ENCODE data around the gene COPS7A.

The COPS7A gene

DNA sequence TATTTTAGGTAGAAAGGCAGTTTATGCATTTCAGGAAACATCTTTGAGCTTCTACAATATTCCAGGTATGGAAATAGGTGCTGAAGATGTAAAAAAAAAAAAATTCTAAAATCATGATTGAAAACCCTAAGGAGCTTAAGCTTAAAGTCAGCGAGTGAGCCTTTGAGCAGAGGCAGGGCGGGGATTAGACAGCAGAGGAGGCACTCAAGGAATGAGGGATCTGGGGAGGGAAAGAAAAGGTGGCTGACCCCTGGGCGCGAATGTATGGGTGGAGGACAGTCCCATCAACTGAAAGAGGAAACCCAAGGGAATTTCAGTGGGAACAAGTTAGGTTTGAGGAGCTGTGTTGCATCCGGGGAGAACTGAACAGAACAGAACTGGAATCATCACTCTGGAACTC lies 35.9 kb downstream of the COPS7A start:
- ATAC-seq (ENCODE audit: insufficient read depth, low read depth), result no peak
- DNase-seq, result no peak
- no peak overlapping the region for H3K9ac ChIP-seq (ENCODE audit: low read depth, low read length)
- no peak overlapping the region for H3K4me2 ChIP-seq (ENCODE audit: insufficient read depth, low read length)
- no peaks in the 10 kb centered on the region for H4K20me1 ChIP-seq (ENCODE audit: insufficient read depth, low read length)
- peaks cover 31% of the 10 kb centered on the region for H3K27me3 ChIP-seq (ENCODE audit: insufficient read depth, low read length, poor library complexity)
- H3K4me1 ChIP-seq (ENCODE audit: insufficient read depth, low read length), result peaks cover 8% of the 10 kb centered on the region
- no peak overlapping the region for H3K4me3 ChIP-seq (ENCODE audit: low read depth in 1 of 2, low read length in 2 of 2)
- TF ChIP-seq EZH2 (IDR thresholded peaks at IDR 0.05; ENCODE audit: borderline replicate concordance, low read depth, low read length, severe bottlenecking), result no peak
- TF ChIP-seq, protein P1, sequence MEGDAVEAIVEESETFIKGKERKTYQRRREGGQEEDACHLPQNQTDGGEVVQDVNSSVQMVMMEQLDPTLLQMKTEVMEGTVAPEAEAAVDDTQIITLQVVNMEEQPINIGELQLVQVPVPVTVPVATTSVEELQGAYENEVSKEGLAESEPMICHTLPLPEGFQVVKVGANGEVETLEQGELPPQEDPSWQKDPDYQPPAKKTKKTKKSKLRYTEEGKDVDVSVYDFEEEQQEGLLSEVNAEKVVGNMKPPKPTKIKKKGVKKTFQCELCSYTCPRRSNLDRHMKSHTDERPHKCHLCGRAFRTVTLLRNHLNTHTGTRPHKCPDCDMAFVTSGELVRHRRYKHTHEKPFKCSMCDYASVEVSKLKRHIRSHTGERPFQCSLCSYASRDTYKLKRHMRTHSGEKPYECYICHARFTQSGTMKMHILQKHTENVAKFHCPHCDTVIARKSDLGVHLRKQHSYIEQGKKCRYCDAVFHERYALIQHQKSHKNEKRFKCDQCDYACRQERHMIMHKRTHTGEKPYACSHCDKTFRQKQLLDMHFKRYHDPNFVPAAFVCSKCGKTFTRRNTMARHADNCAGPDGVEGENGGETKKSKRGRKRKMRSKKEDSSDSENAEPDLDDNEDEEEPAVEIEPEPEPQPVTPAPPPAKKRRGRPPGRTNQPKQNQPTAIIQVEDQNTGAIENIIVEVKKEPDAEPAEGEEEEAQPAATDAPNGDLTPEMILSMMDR (IDR thresholded peaks at IDR 0.05; ENCODE audit: borderline replicate concordance, extremely low read depth, low read length, poor library complexity, severe bottlenecking), result no peak
- no peaks in the 10 kb centered on the region for H3K79me2 ChIP-seq (ENCODE audit: insufficient read depth, low read length)
- H3K9me3 ChIP-seq (ENCODE audit: insufficient read depth, low read length, severe bottlenecking), result no peaks in the 10 kb centered on the region
- H3K27ac ChIP-seq (ENCODE audit: low read length), result no peak overlapping the region
- no peaks in the 10 kb centered on the region for H3K36me3 ChIP-seq (ENCODE audit: insufficient read depth, low read length)
- H2AFZ ChIP-seq (ENCODE audit: low read depth, low read length), result no peak overlapping the region; the same call in 1 of the 2 replicates

DNA sequence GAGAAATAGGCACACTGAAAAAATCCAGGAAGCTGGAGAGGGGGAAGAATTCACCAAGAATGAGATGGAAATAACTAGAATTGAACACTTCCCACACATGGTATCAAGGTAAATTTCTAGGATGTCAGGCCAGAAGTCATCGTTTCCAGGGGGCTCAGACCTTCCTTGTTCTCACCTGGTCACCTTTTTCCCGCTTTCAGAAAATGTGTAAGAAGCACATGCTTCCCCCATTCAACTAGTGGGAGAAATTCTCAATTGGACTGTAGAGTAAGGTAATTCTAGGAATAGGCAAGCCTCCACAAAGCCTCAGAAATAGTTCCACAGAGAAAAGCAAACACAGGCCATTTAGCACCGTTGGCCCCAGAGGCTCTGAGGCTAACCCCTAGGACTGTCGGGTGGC lies 39.5 kb downstream of the COPS7A start:
- Histone ChIP-seq H3K4me2 (ENCODE audit: insufficient read depth, low read length) (no peak overlapping the region), H3K4me3 (ENCODE audit: low read depth in 1 of 2, low read length in 2 of 2) (no peak overlapping the region), H3K27me3 (ENCODE audit: insufficient read depth, low read length, poor library complexity) (peaks cover 60% of the 10 kb centered on the region), H4K20me1 (ENCODE audit: insufficient read depth, low read length) (peaks cover 9% of the 10 kb centered on the region), H3K9me3 (ENCODE audit: insufficient read depth, low read length, severe bottlenecking) (no peaks in the 10 kb centered on the region), H3K27ac (ENCODE audit: low read length) (no peak overlapping the region), H2AFZ (ENCODE audit: low read depth, low read length) (no peak overlapping the region), H3K9ac (ENCODE audit: low read depth, low read length) (no peak overlapping the region), H3K36me3 (ENCODE audit: insufficient read depth, low read length) (no peaks in the 10 kb centered on the region), H3K79me2 (ENCODE audit: insufficient read depth, low read length) (no peaks in the 10 kb centered on the region), H3K4me1 (ENCODE audit: insufficient read depth, low read length) (peaks cover 30% of the 10 kb centered on the region)
- no peak for DNase-seq
- no peak for ATAC-seq (ENCODE audit: insufficient read depth, low read depth)
- no peak for TF ChIP-seq EZH2 (IDR thresholded peaks at IDR 0.05; ENCODE audit: borderline replicate concordance, low read depth, low read length, severe bottlenecking)
- TF ChIP-seq, protein P1 (IDR thresholded peaks at IDR 0.05; ENCODE audit: borderline replicate concordance, extremely low read depth, low read length, poor library complexity, severe bottlenecking), result no peak

DNA sequence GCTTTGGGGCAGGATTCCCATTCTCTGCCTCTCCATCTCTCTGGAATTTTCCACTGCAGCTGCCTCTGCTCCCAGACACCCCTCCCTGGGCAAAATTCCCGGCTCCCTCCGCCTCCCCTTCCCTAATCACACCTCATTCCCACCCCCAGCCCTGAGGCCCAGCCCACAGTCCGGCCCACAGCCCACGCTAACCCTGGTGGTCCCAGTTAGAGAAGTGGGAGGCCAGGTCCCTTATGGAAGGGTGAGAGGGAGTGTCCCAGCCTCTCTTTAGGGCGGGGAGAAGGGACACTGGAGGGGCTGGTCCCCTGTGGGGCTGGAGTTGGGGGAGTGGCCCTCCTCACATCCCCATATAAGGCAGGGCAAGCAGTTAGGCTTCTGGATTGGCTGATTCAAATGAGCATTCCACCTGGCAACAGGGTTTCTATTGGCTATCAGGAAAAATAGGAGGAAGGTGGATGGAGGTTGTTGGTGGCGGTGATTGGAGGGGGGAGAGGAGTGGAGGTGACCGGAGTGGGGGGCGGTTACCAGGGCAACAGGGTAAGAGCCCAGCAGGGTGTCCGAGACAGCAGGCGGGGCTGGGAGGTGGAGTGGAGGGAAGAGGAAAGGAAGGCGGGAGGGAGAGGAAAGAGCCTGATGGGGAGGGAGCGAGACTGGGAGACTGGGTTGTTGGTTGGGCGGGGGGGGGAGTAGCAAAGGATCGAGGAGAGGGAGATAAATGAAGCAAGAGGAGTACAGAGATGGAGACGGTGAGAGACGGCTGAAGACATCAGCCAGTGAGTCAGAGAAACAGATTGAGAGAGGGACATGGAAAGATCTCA lies 40.4 kb downstream of the COPS7A start:
- ATAC-seq (ENCODE audit: insufficient read depth, low read depth), result peak; percentile 80
- Histone ChIP-seq H3K4me1 (ENCODE audit: insufficient read depth, low read length) (peaks cover 30% of the 10 kb centered on the region), H3K27ac (ENCODE audit: low read length) (no peak overlapping the region), H3K4me2 (ENCODE audit: insufficient read depth, low read length) (peak overlapping the region; percentile 35), H2AFZ (ENCODE audit: low read depth, low read length) (no peak overlapping the region), H3K36me3 (ENCODE audit: insufficient read depth, low read length) (no peaks in the 10 kb centered on the region), H3K9me3 (ENCODE audit: insufficient read depth, low read length, severe bottlenecking) (no peaks in the 10 kb centered on the region), H3K27me3 (ENCODE audit: insufficient read depth, low read length, poor library complexity) (peaks cover 62% of the 10 kb centered on the region), H3K79me2 (ENCODE audit: insufficient read depth, low read length) (no peaks in the 10 kb centered on the region), H3K4me3 (ENCODE audit: low read depth in 1 of 2, low read length in 2 of 2) (no peak overlapping the region), H3K9ac (ENCODE audit: low read depth, low read length) (no peak overlapping the region), H4K20me1 (ENCODE audit: insufficient read depth, low read length) (peaks cover 11% of the 10 kb centered on the region)
- peak; percentile 72 for DNase-seq
- no peak for TF ChIP-seq EZH2 (IDR thresholded peaks at IDR 0.05; ENCODE audit: borderline replicate concordance, low read depth, low read length, severe bottlenecking)
- TF ChIP-seq, protein P1 (IDR thresholded peaks at IDR 0.05; ENCODE audit: borderline replicate concordance, extremely low read depth, low read length, poor library complexity, severe bottlenecking), result no peak

Measured in DND-41 (cell line).